Dedifferentiated amniotic fluid mesenchymal stem cell (primary cell): ENCODE results near the gene PHOSPHO1.
"Not testable (repeated sequence)": the region's sequence is repeated elsewhere in the genome, so short reads cannot be mapped to it uniquely, and the experiment has no call there.

Experiments
- DNase-seq: peaks from one replicate; pipeline ENCODE4 v3.0.0-alpha.2; 2016; ENCODE audit errors: extremely low spot score

Gene PHOSPHO1, protein sequence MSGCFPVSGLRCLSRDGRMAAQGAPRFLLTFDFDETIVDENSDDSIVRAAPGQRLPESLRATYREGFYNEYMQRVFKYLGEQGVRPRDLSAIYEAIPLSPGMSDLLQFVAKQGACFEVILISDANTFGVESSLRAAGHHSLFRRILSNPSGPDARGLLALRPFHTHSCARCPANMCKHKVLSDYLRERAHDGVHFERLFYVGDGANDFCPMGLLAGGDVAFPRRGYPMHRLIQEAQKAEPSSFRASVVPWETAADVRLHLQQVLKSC

DNA sequence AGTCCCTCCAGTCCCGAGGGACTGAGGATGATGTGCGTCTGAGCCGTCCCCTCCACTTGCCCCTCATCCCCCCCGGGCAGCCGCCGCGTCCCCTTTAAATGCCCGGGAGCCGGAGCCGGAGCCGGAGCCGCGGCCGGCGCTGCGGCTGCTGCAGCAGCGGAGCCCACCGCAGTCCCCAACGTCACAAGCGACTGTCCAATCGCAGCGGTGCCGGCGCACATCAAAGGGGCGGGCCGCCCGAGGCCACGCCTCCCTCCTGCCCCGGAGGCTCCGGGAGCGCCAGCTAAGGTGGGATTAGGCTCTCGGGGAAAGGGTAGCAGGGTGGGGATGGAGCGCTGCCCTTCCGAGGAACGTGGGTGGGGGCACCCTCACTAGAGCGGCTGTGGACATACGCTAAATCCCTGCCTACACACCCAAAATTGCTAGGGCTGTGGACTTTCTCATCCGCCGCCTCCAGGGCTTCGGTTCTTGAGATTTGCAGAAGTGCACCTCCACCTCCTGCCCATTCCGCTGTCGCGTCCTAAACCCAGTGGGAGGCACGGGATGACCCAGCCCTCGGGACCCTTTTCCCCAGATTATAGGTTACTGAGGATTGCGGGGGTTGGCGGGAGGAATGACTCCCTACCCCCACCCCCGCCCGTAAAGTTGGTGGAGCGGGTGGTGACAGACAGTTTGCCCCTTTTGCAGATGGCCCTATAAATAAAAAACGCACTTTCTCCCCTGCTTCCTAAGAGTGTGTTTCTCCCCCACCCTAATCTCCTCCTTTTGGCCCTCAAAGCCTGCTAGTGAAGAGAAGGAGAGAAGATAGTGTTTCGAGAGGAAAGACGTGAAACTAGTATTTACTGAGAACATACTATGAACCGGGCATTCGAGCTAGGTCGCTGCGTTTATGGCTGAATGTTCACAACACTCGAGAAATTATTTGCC is at the start of gene PHOSPHO1:
TSS of gene PHOSPHO1 (minus strand) at position 152 of the 927 bp plus-strand sequence. CDS start 4,096 bp downstream, outside the sequence.
- DNase-seq, result peak; percentile 63

GRCh38 chr17:49280061-49280460 is 49.5 kb upstream of the PHOSPHO1 start:
- DNase-seq, result no peak

- DNase-seq, result not testable (repeated sequence)
Observed at GRCh38 chr17:49279263-49280015, 48.9 kb upstream of the PHOSPHO1 start.

GRCh38 chr17:49278076-49278475 is 47.5 kb upstream of the PHOSPHO1 start:
- DNase-seq, result no peak

DNA sequence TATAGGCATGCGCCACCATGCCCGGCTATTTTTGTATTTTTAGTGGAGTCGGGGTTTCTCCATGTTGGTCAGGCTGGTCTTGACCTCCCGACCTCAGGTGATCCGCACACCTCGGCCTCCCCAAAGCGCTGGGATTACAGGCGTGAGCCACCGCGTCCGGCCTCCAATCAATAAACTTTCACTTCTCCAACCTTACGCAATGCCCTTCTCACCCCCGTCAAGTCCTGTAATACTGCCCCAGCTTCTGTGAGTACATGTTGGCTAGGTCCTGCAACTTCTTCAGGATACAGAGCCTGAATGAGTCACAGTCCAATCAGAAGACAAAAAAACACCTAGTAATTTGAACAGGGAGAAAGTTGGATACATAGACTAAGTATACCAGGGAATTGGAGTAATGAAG is 47.1 kb upstream of the PHOSPHO1 start:
- no peak for DNase-seq

DNA sequence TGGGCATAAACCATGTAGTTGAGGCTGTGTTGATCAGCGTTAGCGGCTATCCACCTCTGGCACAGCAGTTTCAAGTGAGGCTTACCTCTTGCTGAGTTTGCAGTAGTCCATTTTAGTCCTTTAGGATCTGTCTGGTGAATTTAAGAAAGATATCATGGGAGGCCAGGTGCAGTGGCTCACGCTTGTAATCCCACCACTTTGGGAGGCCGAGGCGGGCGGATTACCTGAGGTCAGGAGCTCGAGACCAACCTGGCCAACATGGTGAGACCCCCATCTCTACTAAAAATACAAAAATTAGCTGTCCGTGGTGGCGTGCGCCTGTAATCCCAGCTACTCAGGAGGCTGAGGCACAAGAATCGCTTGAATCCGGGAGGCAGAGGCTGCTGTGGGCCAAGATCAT is 45.4 kb upstream of the PHOSPHO1 start:
- DNase-seq, result not testable (repeated sequence)

- no peak for DNase-seq
Observed at GRCh38 chr17:49269356-49269755, 38.8 kb upstream of the PHOSPHO1 start.

- no peak for DNase-seq
Observed at GRCh38 chr17:49267912-49268311, 37.3 kb upstream of the PHOSPHO1 start.

- no peak for DNase-seq
Observed at GRCh38 chr17:49266233-49266632, 35.6 kb upstream of the PHOSPHO1 start.

GRCh38 chr17:49261540-49261939 is 31.0 kb upstream of the PHOSPHO1 start:
- not testable (repeated sequence) for DNase-seq

DNA sequence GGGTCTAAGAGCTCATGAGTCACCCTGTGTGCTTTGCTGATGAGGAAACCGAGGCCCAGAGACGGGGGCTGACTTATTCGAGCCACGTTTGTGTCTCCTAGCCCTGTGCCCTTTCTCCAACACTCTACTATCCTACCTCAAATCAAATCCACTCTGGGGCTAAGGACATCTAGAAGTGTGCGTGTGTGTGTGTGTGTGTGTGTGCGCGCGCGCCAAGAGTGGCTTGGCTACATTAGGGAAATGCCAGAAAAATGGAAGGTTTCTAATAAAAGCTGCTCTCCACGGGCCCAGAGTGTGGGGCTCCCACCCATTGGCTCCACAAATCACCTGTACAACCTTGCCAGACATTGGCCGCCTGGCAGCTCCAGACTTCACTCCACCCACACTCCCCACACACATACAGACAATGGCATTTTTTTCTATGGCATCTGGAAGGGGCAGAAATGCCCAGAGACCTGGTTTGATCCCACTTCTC is 30.3 kb upstream of the PHOSPHO1 start:
- peak; percentile 72 for DNase-seq

DNA sequence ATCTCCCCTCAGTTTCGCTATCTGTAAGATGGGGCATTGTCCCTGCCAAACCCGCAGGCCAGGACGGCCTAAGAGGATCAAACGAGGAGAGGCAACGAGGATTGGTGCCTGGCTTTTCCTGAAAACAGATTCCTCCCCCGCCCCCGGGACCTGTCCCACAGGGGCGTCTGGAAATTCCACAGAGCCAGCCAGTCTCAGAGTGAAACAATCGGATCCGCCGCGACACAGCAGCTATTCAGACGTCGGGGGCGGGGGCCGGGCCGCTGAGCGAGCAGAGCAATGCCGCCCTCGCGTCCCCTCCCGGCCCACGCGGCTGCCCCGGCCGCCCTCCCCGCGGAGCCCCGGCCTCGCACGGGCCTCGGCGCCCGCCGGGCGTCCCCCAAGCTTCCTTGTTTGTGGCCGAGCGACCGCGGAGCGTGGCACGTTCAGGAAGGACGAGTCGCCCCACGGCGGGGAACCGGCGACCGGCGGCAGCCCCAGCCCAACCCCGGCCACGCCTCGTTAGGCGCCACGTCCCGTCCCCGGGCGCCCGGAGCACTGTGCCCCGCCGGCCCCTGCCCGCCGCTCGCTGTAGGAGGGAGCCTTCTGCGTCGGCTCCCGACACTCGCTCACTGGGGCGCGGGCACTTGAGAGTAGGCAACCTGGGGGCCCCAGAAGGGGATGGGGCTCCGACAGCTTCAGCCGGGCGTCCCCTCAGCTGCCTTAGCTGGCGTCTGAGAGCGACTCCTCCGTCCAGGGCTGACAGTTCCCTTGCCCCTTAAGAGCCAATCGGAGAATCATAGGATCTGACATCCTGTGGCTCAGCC is 29.6 kb upstream of the PHOSPHO1 start:
- DNase-seq, result peak; percentile 26

DNA sequence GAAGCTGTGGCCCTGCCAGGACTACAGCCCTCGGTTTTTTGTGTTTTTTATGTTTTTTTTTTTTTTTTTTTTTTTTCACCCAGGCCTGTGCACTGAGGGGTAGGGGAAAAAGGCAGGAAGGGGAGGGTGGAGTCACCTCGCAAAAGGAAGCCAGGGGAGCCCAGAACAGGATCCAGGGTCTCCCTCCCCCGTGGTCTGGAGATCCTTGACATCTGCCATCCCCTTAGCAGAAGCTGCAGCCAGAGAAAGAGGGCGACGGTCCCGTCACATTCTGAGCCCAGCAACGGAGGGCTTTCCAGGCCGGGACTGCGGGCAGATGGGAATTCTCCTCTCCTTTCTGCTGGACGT is 29.1 kb upstream of the PHOSPHO1 start:
- no peak for DNase-seq

DNA sequence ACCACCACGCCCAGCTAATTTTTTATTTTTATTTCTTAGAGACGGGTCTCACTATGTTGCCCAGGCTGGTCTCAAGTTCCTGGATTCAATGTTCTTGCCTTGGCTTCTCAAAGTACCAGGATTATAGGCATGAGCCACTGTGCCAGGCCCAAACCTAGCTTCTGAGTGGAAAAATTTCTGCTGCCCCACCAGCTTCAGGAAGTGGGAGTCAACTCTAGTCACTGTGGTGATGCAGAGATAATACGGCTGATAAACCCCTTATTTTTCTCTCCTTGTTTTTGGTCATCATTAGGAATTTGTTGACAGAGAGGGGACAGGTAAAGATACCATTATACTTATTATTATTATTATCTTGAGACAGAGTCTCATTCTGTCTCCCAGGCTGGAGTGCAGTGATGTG is 27.8 kb upstream of the PHOSPHO1 start:
- DNase-seq, result no peak

GRCh38 chr17:49255125-49255524 is 24.5 kb upstream of the PHOSPHO1 start:
- no peak for DNase-seq

GRCh38 chr17:49254066-49254465 is 23.5 kb upstream of the PHOSPHO1 start:
- no peak for DNase-seq

DNA sequence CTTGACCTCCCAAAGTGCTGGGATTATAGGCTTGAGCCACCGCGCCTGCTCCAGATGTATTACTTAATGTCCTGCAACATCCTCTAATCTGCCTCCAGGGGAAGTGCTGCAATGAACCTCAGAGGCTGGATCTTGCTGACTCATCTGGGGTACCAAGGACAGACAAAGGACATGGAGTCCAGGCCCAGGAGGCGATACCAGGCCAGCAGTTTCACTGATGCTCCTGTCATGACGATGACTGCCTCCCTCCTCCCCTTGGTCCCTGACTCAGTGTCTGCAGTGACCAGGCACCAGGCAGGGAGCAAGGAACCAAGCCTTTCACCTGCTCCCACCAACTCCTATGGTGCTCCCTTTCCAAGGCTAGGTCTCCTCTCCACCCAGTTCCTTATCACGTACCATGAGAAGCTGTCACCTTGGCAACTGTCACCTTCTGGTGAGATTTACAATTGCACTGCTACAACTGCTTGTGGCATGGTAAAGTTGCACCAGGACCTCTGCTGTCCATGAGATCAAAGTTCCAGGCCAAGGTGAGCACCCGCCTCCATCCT is 21.6 kb upstream of the PHOSPHO1 start:
- DNase-seq, result no peak

GRCh38 chr17:49249890-49250522 is 19.4 kb upstream of the PHOSPHO1 start:
- no peak for DNase-seq

- DNase-seq, result peak; percentile 31
Observed at GRCh38 chr17:49249292-49249794, 18.8 kb upstream of the PHOSPHO1 start.

DNA sequence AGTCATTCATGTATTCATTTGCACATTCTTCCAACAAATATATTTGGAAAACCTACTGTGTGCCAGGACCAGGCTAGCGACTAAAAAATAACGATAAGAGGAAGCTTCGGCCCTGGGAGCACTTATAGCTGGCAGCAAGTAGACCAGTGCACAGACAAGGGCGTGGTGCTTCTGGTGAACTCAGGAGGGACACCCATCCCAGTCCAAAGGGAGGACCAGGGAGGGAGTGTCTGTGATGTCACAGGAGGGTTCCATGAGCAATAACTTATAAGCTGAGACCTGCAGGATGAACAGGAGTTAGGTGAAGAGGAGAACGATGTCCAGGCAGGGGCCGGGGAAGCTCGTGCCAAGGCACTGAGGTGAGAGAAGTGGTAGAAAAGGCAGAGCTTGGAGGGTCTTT is 17.4 kb upstream of the PHOSPHO1 start:
- no peak for DNase-seq
